GM23338 (cell line): ENCODE measurements around the gene BRI3.

ENCODE experiments used
- CREB1 ChIP-seq: fragments of 250-450 bp; sonication (Bioruptor Pico); IDR thresholded peaks from 2 replicates; pipeline ENCODE4 v1.5.0; 2020; ENCODE audit warnings: low read depth, mild to moderate bottlenecking, moderate library complexity
- CTCF ChIP-seq, 2 experiments: fragments of 200-600 bp in 1 of 2; sonication (generic) in 1 of 2; conservative IDR thresholded peaks; 2 replicates each; pipeline versions ENCODE4 v1.5.1 to v1.6.1; 2016 to 2017; ENCODE audit warnings: antibody characterized with exemption in 2 of 2, low read depth in 2 of 2, mild to moderate bottlenecking in 2 of 2, moderate library complexity in 1 of 2
- ETS1 ChIP-seq: IDR thresholded peaks from 2 replicates; pipeline ENCODE4 v1.6.1; 2016; ENCODE audit warnings: antibody characterized with exemption
- EZH2 ChIP-seq: fragments of 200-600 bp; sonication (generic); IDR thresholded peaks from one replicate; pipeline ENCODE4 v1.8.0; 2017; ENCODE audit warnings: antibody characterized with exemption, mild to moderate bottlenecking, low read depth; ENCODE audit not compliant: unreplicated experiment
- EZH2phosphoT487 ChIP-seq: fragments of 200-600 bp; sonication (generic); IDR thresholded peaks from one replicate; pipeline ENCODE4 v1.8.1; 2018; ENCODE audit warnings: antibody characterized with exemption; ENCODE audit not compliant: unreplicated experiment
- JUNB ChIP-seq: IDR thresholded peaks from one replicate; pipeline ENCODE4 v1.6.1; 2016; ENCODE audit warnings: antibody characterized with exemption; ENCODE audit not compliant: unreplicated experiment
- NANOG ChIP-seq: IDR thresholded peaks from 2 replicates; pipeline ENCODE4 v1.6.1; 2016; ENCODE audit warnings: antibody characterized with exemption, borderline replicate concordance
- POLR2AphosphoS5 ChIP-seq: IDR thresholded peaks from 2 replicates; pipeline ENCODE4 v1.6.1; 2016; ENCODE audit warnings: antibody characterized with exemption, low read depth
- REST ChIP-seq: IDR thresholded peaks from one replicate; pipeline ENCODE4 v1.6.1; 2018; ENCODE audit warnings: antibody characterized with exemption; ENCODE audit not compliant: unreplicated experiment
- STAT1 ChIP-seq: IDR thresholded peaks from one replicate; pipeline ENCODE4 v1.6.1; 2016; ENCODE audit warnings: antibody characterized with exemption; ENCODE audit not compliant: unreplicated experiment
- ZNF114 ChIP-seq: fragments of 250-450 bp; sonication (Bioruptor Pico); IDR thresholded peaks from 2 replicates; pipeline ENCODE4 v1.5.0; 2020; ENCODE audit warnings: mild to moderate bottlenecking, moderate library complexity
- ZNF331 ChIP-seq: fragments of 250-450 bp; sonication (Bioruptor Pico); IDR thresholded peaks from 2 replicates; pipeline ENCODE4 v1.5.0; 2020; ENCODE audit warnings: low read depth, mild to moderate bottlenecking, moderate library complexity
- ZNF462 ChIP-seq: fragments of 250-450 bp; sonication (Bioruptor Pico); IDR thresholded peaks from 2 replicates; pipeline ENCODE4 v1.5.0; 2020; ENCODE audit warnings: mild to moderate bottlenecking, moderate library complexity

- no peak for TF ChIP-seq CTCF (conservative IDR thresholded peaks at IDR 0.05; ENCODE audit: low read depth in 2 of 2)
- no peak for TF ChIP-seq EZH2
- TF ChIP-seq POLR2AphosphoS5 = no peak
- TF ChIP-seq REST = no peak
- no peak for TF ChIP-seq ZNF114 (CRISPR knock-in tag)
- no peak for TF ChIP-seq STAT1
- TF ChIP-seq ZNF462 (CRISPR knock-in tag) = no peak
- TF ChIP-seq EZH2phosphoT487 = no peak
- no peak for TF ChIP-seq NANOG
- no peak for TF ChIP-seq ZNF331 (CRISPR knock-in tag)
- TF ChIP-seq CREB1 (CRISPR knock-in tag) = no peak
- no peak for TF ChIP-seq ETS1
- TF ChIP-seq JUNB = no peak
Measured at GRCh38 chr7:98235901-98236300, 45.6 kb upstream of the BRI3 start.
